NAMALWA (cell line): ENCODE results near the gene POLR2F.

ENCODE experiments used
- DNase-seq: peaks from one replicate; pipeline ENCODE4 v3.0.0-alpha.2; 2015; ENCODE audit warnings: low spot score

Gene POLR2F

GRCh38 chr22:37982151-37982785 lies 28.8 kb downstream of the POLR2F start:
- DNase-seq, result no peak

- DNase-seq, result no peak
These were observed 29.7 kb downstream of the POLR2F start for GRCh38 chr22:37982938-37983859.

GRCh38 chr22:37983860-37984791 lies 30.6 kb downstream of the POLR2F start, which contains the start of gene SOX10:
TSS of gene SOX10 (minus strand) at chr22:37984555. CDS start at chr22:37983784, 771 bp downstream.
- DNase-seq, result no peak

DNA sequence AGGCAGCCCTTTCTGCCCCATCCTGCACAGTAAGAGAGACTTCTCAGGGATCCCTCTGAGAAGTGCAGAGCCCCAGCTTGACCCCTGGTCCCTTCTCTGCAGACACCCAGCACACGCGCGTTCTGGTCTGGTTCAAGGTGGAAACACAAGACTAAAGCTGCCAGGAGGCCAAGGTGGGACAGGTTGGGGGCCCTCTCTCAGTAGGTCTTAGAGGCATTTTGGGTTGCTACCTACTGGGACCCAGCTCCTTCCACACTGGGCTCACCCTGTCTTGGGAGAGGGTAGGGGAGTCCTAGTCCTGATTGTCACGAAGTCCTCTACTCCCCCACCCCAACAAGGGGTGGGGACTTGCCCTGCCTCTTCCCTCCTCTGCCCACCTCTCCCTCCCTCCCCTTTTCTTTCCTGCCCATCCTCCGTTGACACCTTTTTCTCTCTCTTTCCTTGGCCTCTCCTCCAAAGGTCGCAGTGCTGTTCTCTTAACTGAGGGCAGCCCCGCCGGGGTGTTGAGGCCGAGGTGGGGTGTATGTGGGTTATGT lies 31.6 kb downstream of the POLR2F start:
- no peak for DNase-seq

DNA sequence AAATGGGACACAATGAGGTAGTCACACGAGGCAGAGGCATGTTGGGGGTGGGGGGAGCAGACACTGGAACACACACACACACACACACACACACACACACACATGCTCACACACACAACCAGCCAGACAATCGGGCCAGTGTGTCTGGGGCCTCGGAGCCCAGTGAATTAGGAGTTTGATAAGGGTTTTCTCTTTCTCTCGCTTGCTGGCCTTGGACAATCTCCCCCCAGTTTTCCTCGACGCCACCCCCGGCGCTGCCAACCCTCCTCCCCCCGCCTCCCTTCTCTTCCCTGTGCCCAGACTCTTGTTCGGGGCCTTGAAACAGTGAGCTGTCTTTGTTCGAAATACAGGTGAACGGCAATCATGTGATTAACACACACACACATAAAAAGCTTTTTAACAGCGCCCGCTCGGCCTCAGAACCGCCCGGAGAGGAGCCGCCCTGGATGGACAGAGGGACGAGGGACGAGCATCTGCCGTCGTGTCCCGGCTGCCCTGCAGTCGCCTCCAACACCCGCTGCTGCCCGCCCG lies 32.3 kb downstream of the POLR2F start:
- no peak for DNase-seq

DNA sequence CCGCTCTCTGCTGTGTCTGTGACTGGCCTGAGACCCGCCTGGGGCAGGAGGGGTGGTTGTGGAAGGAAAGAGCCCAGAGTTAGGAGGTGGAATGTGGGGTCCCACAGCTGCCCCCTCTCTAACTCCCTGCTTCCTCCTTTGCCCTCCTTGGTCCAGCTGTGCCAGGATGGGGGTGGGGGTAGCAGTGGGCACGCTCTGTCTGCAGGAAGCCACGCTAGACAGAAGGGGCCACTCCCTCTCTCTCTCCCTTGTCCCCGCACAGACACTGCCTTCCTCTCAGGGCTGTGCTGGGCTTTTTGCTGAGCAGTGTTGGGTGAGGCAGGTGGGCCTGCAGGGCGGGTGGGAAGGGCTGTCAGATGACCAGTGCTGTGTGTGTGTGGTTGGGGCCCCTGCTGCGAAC lies 32.9 kb downstream of the POLR2F start:
- no peak for DNase-seq

DNA sequence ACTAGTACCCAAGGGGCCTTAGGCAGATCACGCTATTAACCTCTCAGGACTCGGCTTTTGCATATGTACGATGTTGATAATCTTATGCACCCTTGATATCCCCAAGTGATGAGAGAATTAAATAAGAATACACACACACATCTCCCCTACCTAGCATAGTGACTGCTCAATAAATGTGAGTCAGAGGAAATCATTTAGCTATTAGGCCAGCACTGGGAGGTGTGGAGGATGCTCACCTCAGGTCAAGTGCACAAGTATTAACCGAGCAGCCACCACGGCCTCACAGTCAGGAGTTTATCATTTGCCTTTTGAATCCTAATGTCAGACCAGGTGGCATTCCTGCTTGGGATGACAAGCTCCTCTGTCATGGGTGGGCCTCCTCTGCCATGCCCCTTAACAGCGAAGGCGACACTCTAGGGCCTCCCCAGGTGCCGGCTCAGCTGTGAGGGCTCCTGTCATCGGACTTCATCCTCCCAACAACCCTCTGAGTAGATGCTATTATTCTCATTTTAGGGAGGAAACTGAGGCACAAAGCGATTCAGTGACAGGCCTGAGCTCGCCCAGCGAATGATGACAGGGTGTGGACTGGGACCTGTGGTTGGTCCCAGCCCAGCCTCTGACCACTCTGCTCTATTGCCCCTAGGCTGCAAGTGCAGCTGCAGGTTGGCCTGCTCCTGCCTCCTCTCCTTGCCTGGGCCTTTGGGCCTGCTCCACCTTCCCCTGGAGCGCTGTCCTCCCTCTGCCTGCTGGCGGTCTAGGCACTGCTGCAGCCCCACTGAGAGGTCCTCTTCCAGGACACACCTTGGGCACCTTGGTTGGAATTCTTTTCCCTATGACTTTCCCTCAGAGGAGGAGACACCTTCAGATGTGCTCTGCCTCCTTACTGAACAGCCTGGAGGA lies 35.9 kb downstream of the POLR2F start:
- DNase-seq, result no peak

GRCh38 chr22:37990301-37990700 lies 36.8 kb downstream of the POLR2F start:
- DNase-seq, result no peak

DNA sequence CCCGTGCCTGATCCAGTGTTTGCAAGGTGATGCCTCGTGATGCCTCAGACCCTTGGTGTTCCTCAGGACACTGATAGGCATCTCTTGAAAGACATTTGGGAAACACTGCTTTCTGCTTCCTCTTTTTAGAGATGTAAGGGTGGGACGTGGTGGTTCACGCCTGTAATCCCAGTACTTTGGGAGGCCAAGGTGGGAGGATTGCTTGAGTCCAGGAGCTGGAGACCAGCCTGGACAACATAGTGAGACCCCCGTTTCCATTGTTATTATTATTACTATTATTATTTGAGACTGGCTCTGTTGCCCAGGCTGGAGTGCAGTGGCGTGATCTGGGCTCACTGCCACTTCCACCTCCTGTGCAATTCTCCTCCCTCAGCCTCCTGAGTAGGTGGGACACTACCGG lies 37.4 kb downstream of the POLR2F start:
- no peak for DNase-seq

- no peak for DNase-seq
These were observed 38.4 kb downstream of the POLR2F start for GRCh38 chr22:37991731-37992442.

GRCh38 chr22:37994049-37994448 lies 40.5 kb downstream of the POLR2F start:
- peak; percentile 12 for DNase-seq

DNA sequence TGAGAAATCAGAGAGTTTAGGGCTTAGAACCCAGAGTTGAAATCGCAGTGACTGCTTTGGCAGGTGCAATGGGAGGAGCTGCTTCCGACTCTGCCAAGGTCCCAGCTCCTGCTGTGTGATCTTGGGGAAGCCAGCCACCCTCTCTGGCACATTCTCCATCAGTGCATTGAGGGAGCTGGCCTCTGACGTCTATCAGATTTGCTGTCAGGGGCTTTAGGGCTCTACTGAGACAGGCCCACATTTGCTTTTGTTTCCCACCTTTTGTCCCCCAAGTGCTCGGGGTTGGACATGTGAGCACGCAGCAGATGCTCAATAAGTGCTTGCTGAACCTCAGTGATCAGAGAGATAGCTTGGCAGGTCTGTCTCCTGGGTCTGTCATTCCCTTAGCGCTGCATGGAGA lies 41.5 kb downstream of the POLR2F start:
- no peak for DNase-seq

GRCh38 chr22:37995460-37995859 lies 42.0 kb downstream of the POLR2F start:
- DNase-seq, result no peak

DNA sequence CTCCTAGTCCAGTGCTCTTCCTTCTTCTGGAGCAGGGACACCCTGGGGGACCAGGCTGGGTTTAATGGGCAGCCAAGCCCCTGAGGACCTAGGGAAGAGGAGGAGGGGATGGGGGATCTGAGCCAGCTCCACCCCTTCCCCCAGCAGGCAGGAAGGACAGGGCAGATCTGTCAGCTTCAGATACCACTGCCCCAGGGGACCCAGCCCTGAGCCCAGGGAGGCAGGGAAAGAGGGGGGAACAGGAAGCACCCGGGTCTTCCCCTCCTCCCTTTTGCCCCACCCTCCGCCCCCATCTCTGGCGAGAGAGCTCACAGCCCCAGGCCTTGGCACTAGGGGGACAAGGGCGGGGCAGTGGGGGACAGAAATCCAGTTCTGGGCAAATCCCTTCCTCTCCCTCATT lies 42.6 kb downstream of the POLR2F start:
- no peak for DNase-seq

GRCh38 chr22:37996515-37997246 lies 43.2 kb downstream of the POLR2F start:
- peak; percentile 36 for DNase-seq

- no peak for DNase-seq
These were observed 45.0 kb downstream of the POLR2F start for GRCh38 chr22:37998543-37998942.

GRCh38 chr22:37999236-37999635 lies 45.7 kb downstream of the POLR2F start:
- no peak for DNase-seq

- peak; percentile 58 for DNase-seq
These were observed 46.3 kb downstream of the POLR2F start for GRCh38 chr22:37999640-38000272.

DNA sequence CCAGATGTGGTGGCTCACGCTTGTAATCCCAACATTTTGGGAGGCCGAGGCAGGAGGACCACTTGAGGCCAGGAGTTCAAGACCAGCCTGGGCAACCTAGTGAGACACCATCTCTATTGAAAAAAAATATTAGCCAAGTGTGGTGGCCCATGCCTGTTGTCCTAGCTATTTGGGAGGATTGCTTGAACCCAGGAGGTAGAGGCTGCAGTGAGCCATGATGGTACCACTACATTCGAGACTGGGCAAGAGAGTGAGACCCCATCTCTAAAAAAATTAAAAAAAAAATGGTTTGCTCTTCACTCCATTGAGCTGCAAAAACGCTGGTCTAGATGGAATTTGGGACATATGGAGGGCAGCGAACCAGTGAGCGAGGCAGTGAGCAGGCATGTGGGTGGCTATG lies 52.4 kb downstream of the POLR2F start:
- DNase-seq, result no peak
